ENCODE results near the gene ATXN7L2.

- no peak for TF ChIP-seq CTCF (IDR thresholded peaks at IDR 0.05; ENCODE audit: low read length)
- TF ChIP-seq EZH2phosphoT487 (IDR thresholded peaks at IDR 0.05; ENCODE audit: low read length) = no peak
- TF ChIP-seq EZH2 (optimal IDR thresholded peaks at IDR 0.05; ENCODE audit: low read depth, low read length) = no peak
Observed at GRCh38 chr1:109521002-109521951, 37.6 kb downstream of the ATXN7L2 start.

Measured in MM.1S (cell line).